Measurements from ENCODE around the gene CELF2. TPM values are rescaled to one million over a fixed set of nuclear protein-coding genes. Genes with fewer than 3 reads are reported as not detected.
"Not testable (repeated sequence)": the region's sequence is repeated elsewhere in the genome, so short reads cannot be mapped to it uniquely, and the experiment has no call there.

CELF2 gene
- total RNA-seq, 1 donor from 2014 or later = 11.0 TPM

DNA sequence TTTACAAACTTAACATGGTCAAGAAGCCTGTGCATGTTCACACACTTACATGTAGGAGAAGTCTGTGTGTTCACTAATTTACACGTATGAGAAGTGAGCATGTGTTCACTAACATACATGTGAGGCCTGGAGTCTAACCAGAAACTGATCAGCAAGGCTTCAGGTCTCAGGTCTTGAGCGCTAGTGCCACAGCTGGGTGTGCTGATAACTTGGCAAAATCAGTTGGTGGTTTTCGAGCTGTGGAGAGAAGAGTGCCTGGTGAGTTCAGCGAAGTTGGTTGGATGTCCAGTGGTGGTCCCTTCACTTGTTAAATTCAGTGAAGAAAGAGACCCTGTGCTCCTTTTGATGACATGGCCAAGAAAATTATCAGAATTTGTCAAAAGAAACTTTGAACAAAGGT lies 98.7 kb downstream of the CELF2 start:
- no peak overlapping the region for H3K4me3 ChIP-seq (ENCODE audit: low read depth, low read length)
- TF ChIP-seq, protein P1, sequence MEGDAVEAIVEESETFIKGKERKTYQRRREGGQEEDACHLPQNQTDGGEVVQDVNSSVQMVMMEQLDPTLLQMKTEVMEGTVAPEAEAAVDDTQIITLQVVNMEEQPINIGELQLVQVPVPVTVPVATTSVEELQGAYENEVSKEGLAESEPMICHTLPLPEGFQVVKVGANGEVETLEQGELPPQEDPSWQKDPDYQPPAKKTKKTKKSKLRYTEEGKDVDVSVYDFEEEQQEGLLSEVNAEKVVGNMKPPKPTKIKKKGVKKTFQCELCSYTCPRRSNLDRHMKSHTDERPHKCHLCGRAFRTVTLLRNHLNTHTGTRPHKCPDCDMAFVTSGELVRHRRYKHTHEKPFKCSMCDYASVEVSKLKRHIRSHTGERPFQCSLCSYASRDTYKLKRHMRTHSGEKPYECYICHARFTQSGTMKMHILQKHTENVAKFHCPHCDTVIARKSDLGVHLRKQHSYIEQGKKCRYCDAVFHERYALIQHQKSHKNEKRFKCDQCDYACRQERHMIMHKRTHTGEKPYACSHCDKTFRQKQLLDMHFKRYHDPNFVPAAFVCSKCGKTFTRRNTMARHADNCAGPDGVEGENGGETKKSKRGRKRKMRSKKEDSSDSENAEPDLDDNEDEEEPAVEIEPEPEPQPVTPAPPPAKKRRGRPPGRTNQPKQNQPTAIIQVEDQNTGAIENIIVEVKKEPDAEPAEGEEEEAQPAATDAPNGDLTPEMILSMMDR (conservative IDR thresholded peaks at IDR 0.05; ENCODE audit: low read depth, low read length) = no peak
- DNase-seq (ENCODE audit: low read depth) = no peak

DNA sequence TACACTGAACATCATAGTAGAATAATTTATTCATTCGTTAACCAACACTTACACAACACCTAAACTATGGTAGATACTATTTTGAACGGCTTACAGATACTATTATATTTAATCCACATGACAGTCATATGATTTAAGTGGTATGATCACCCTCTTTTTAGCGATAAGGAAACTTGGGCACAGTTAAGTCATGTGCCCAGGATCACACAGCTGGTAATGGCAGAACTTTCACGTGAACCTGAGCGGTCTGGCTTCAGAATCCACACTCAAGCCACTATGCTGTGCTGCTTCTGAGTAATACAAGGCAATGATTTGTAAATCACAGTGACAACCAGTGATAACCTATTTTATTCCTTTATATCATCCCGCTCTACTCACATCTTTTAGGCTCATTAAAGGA lies 99.1 kb downstream of the CELF2 start:
- TF ChIP-seq, protein P1 (conservative IDR thresholded peaks at IDR 0.05; ENCODE audit: low read depth, low read length) = no peak
- no peak overlapping the region for H3K4me3 ChIP-seq (ENCODE audit: low read depth, low read length)
- no peak for DNase-seq (ENCODE audit: low read depth)

- no peak overlapping the region for H3K4me3 ChIP-seq (ENCODE audit: low read depth, low read length)
- no peak for DNase-seq (ENCODE audit: low read depth)
- TF ChIP-seq, protein P1 (conservative IDR thresholded peaks at IDR 0.05; ENCODE audit: low read depth, low read length) = no peak
These were observed 101.0 kb downstream of the CELF2 start for GRCh38 chr10:11118686-11119085.

- H3K4me3 ChIP-seq (ENCODE audit: low read depth, low read length) = no peak overlapping the region
- TF ChIP-seq, protein P1 (conservative IDR thresholded peaks at IDR 0.05; ENCODE audit: low read depth, low read length) = no peak
- DNase-seq (ENCODE audit: low read depth) = no peak
These were observed 102.2 kb downstream of the CELF2 start for GRCh38 chr10:11119843-11120242.

GRCh38 chr10:11120711-11121110 lies 103.0 kb downstream of the CELF2 start:
- no peak for DNase-seq (ENCODE audit: low read depth)
- no peak overlapping the region for H3K4me3 ChIP-seq (ENCODE audit: low read depth, low read length)
- TF ChIP-seq, protein P1 (conservative IDR thresholded peaks at IDR 0.05; ENCODE audit: low read depth, low read length) = no peak

GRCh38 chr10:11123892-11124291 lies 106.2 kb downstream of the CELF2 start:
- not testable (repeated sequence) for H3K4me3 ChIP-seq (ENCODE audit: low read depth, low read length); DNase-seq (ENCODE audit: low read depth)

DNA sequence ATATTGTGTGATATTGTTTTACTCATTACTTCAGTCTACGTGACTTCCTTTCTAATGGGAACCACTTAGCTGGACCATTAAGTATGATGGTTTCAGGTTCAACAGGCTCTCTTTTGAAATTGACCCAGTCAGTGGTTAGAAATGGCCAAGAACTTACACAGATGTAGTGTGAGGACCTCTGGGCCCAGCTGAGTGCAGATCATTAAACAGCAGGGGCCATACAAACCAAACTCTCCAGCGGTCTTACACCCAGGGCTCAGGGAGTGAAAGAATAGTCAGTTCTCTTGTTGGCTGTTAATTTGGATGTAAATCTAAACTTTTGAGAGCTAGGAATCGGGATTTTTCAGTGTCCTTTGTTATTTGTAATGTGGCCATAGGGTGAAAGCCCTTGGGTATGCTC lies 107.3 kb downstream of the CELF2 start:
- no peak for DNase-seq (ENCODE audit: low read depth)
- TF ChIP-seq, protein P1 (conservative IDR thresholded peaks at IDR 0.05; ENCODE audit: low read depth, low read length) = no peak
- H3K4me3 ChIP-seq (ENCODE audit: low read depth, low read length) = no peak overlapping the region

GRCh38 chr10:11127017-11127416 lies 109.3 kb downstream of the CELF2 start:
- H3K4me3 ChIP-seq (ENCODE audit: low read depth, low read length); DNase-seq (ENCODE audit: low read depth): not testable (repeated sequence)

All from epithelial cell of proximal tubule (primary cell).